ENCODE data around the gene MYOD1.
A peak's percentile ranks its signal among the peaks of the same experiment; 100 is the strongest.

Gene MYOD1

GRCh38 chr11:17764446-17765218 lies 45.3 kb downstream of the MYOD1 start:
- no peak for TF ChIP-seq CTCF (IDR thresholded peaks at IDR 0.05)
- Mint-ChIP-seq H3K4me1 (peaks cover 48% of the 10 kb centered on the region), H3K9me3 (no peaks in the 10 kb centered on the region), H3K27me3 (ENCODE audit: low read depth, poor library complexity) (peaks cover 27% of the 10 kb centered on the region), H3K4me3 (no peak overlapping the region), H3K36me3 (ENCODE audit: low read depth) (no peaks in the 10 kb centered on the region), H3K27ac (no peak overlapping the region)
- DNase-seq = peak; percentile 41

DNA sequence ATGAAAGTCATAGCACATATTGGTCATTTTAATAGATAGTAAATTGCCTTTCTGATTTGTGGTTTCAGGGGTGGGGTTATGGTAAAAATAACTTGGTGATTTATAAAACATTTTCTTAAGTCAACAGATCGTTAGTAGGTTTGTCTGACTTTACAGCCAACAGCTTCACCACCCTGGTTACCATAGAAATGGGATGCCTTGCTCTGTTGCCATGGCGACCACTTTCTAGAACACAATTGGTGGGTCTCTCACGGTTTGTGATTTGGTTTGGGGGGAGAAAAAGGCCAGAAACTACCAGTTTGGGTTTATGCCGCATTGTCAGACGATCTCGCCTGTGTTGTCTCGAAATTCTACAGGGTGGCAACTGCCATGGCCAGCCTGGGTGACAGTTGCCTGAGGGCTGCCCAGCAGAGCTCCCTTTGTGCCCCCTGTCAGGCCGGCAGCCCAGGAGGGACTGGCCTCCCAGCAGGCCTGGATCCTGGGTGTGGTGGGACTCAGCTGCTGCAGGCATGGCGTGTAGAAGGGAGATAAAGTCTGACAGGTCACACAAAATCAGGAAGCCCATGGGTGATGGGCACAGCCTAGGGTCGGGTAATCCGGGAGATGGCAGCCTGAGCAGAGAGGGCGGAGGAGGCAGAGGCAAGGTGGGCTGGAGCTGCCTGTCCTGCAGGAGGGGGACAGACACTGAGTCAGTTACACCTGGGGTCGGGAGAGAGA lies 46.1 kb downstream of the MYOD1 start:
- Mint-ChIP-seq H3K9me3 (no peaks in the 10 kb centered on the region), H3K27me3 (ENCODE audit: low read depth, poor library complexity) (peaks cover 31% of the 10 kb centered on the region), H3K4me3 (no peak overlapping the region), H3K4me1 (peaks cover 56% of the 10 kb centered on the region), H3K36me3 (ENCODE audit: low read depth) (no peaks in the 10 kb centered on the region), H3K27ac (no peak overlapping the region)
- TF ChIP-seq CTCF (IDR thresholded peaks at IDR 0.05) = no peak
- DNase-seq = peak; percentile 43

GRCh38 chr11:17766073-17766359 lies 46.6 kb downstream of the MYOD1 start:
- peaks cover 34% of the 10 kb centered on the region for H3K27me3 Mint-ChIP-seq (ENCODE audit: low read depth, poor library complexity)
- no peak overlapping the region for H3K27ac Mint-ChIP-seq
- no peak for DNase-seq
- H3K36me3 Mint-ChIP-seq (ENCODE audit: low read depth) = no peaks in the 10 kb centered on the region
- peaks cover 61% of the 10 kb centered on the region for H3K4me1 Mint-ChIP-seq
- no peak for TF ChIP-seq CTCF (IDR thresholded peaks at IDR 0.05)
- no peaks in the 10 kb centered on the region for H3K9me3 Mint-ChIP-seq
- no peak overlapping the region for H3K4me3 Mint-ChIP-seq

- Mint-ChIP-seq H3K9me3 (no peaks in the 10 kb centered on the region), H3K27me3 (ENCODE audit: low read depth, poor library complexity) (peaks cover 35% of the 10 kb centered on the region), H3K27ac (no peak overlapping the region), H3K36me3 (ENCODE audit: low read depth) (no peaks in the 10 kb centered on the region), H3K4me1 (peaks cover 67% of the 10 kb centered on the region), H3K4me3 (no peak overlapping the region)
- DNase-seq = peak; percentile 0
- TF ChIP-seq CTCF (IDR thresholded peaks at IDR 0.05) = no peak
These were observed 47.2 kb downstream of the MYOD1 start for GRCh38 chr11:17766590-17766989.

- DNase-seq = peak; percentile 4
- no peaks in the 10 kb centered on the region for H3K9me3 Mint-ChIP-seq
- H3K36me3 Mint-ChIP-seq (ENCODE audit: low read depth) = no peaks in the 10 kb centered on the region
- peaks cover 32% of the 10 kb centered on the region for H3K27me3 Mint-ChIP-seq (ENCODE audit: low read depth, poor library complexity)
- no peak overlapping the region for H3K27ac Mint-ChIP-seq
- peaks cover 71% of the 10 kb centered on the region for H3K4me1 Mint-ChIP-seq
- H3K4me3 Mint-ChIP-seq = no peak overlapping the region
- no peak for TF ChIP-seq CTCF (IDR thresholded peaks at IDR 0.05)
These were observed 48.0 kb downstream of the MYOD1 start for GRCh38 chr11:17767301-17767885.

All from nephron progenitor cell (in vitro differentiated cells).